Endodermal cell (in vitro differentiated cells): ENCODE data around the gene SLC35E2B. TPM values are rescaled to one million over a fixed set of nuclear protein-coding genes. Genes with fewer than 3 reads are reported as not detected.

Source experiments
- DNase-seq: peaks from one replicate; pipeline ENCODE4 v3.0.0-alpha.2; 2017
- H3K27ac ChIP-seq: 2 replicates; pipeline ENCODE4 v1.5.1; 2013; ENCODE audit warnings: mild to moderate bottlenecking, low read depth, low read length, moderate library complexity
- H3K27me3 ChIP-seq: 2 replicates; pipeline ENCODE4 v1.6.1; 2013; ENCODE audit warnings: mild to moderate bottlenecking, low read length, moderate library complexity; ENCODE audit not compliant: insufficient read depth, control insufficient read depth, poor library complexity, severe bottlenecking
- H3K36me3 ChIP-seq: 2 replicates; pipeline ENCODE4 v1.7.0; 2013; ENCODE audit warnings: mild to moderate bottlenecking, low read length, moderate library complexity; ENCODE audit not compliant: control insufficient read depth, insufficient read depth
- H3K4me1 ChIP-seq: one replicate; pipeline ENCODE4 v1.7.0; 2013; ENCODE audit warnings: low read length; ENCODE audit not compliant: control insufficient read depth, insufficient read depth
- H3K4me3 ChIP-seq: 2 replicates; pipeline ENCODE4 v1.5.1; 2013; ENCODE audit warnings: mild to moderate bottlenecking, low read length, moderate library complexity
- H3K9ac ChIP-seq: 2 replicates; pipeline ENCODE4 v1.6.1; 2013; ENCODE audit warnings: mild to moderate bottlenecking, low read length, moderate library complexity; ENCODE audit not compliant: poor library complexity, severe bottlenecking; ENCODE audit errors: extremely low read depth
- H3K9me3 ChIP-seq: 2 replicates; pipeline ENCODE4 v1.6.1; 2013; ENCODE audit warnings: mild to moderate bottlenecking, low read length, moderate library complexity; ENCODE audit not compliant: control insufficient read depth
- H3K27ac Mint-ChIP-seq: 2 replicates; pipeline ENCODE4 v1.8.0; 2020; ENCODE audit warnings: mixed read lengths
- H3K27me3 Mint-ChIP-seq: 2 replicates; pipeline ENCODE4 v1.8.0; 2021; ENCODE audit warnings: mild to moderate bottlenecking, mixed read lengths; ENCODE audit not compliant: insufficient read depth
- H3K36me3 Mint-ChIP-seq: 2 replicates; pipeline ENCODE4 v1.8.0; 2020; ENCODE audit warnings: low read depth, mixed read lengths
- H3K4me1 Mint-ChIP-seq: 2 replicates; pipeline ENCODE4 v1.8.0; 2020; ENCODE audit warnings: mixed read lengths
- H3K4me3 Mint-ChIP-seq: 2 replicates; pipeline ENCODE4 v1.8.0; 2020; ENCODE audit warnings: mild to moderate bottlenecking, moderate library complexity, mixed read lengths
- H3K9me3 Mint-ChIP-seq: 2 replicates; pipeline ENCODE4 v1.8.0; 2020; ENCODE audit warnings: mild to moderate bottlenecking, mixed read lengths
- WGBS, 2 experiments: methylation state at CpG; one replicate each; pipeline versions ENCODE4 v1.1.5 to v1.1.7; 2013; ENCODE audit warnings: missing lambda C conversion rate in 2 of 2, mixed read lengths in 1 of 2; ENCODE audit not compliant: insufficient coverage in 1 of 2, insufficient read length in 1 of 2; 5-methylcytosine and 5-hydroxymethylcytosine counted together
- total RNA-seq, 2 donors: library from RNA; stranded (reverse); fragmentation: NEBNext Ultra II Directional in 1 of 2; extraction: Animal tissue kit (Norgen Biotek cat#: 25700) in 1 of 2; gene quantifications; 2 replicates in 1 of 2; 3 replicates in 1 of 2; pipeline ENCODE4 v1.2.1, GENCODE V29; 2021
- TF ChIP-seq, protein P1 (sequence below): fragments of 200-600 bp; sonication (generic); conservative IDR thresholded peaks from 2 replicates; pipeline ENCODE4 v1.5.0; 2021; ENCODE audit warnings: antibody characterized with exemption, mild to moderate bottlenecking

SLC35E2B gene
- total RNA-seq, 2 donors from 2014 or later: 51.2 to 56.9 TPM

DNA sequence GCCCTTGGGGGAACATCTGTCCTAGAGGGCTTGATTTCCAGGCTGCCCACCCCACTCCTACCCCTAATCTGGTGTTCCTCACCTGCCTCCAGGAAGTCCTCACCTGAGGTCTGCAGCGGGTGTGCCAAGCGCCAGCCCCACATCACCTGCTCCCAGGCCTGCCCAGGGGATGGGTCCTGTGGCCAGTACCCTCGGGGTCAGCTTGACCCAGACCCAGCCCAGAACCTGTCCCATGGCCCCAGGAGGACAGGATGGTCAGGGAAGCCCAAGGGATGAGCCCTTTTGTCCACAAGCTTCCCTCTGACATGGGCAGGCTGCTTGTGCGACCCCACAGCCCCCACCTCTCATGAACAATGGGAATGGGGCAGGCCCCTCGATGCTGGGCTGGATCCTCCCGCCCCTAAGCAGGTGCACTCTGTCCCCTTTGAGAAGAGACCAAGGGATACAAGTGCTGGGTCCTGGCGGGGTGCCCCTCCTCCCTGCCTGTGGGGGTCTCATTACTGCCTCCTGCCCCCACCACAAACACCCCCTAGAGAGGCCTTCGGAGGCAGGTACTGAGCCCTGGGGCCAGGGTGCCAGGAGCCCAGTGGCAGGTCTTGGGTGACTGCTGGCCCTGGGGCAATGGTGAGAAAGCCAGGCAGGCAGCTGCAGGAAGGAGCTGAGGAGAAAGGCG lies 74.1 kb downstream of the SLC35E2B start:
- TF ChIP-seq, protein P1, sequence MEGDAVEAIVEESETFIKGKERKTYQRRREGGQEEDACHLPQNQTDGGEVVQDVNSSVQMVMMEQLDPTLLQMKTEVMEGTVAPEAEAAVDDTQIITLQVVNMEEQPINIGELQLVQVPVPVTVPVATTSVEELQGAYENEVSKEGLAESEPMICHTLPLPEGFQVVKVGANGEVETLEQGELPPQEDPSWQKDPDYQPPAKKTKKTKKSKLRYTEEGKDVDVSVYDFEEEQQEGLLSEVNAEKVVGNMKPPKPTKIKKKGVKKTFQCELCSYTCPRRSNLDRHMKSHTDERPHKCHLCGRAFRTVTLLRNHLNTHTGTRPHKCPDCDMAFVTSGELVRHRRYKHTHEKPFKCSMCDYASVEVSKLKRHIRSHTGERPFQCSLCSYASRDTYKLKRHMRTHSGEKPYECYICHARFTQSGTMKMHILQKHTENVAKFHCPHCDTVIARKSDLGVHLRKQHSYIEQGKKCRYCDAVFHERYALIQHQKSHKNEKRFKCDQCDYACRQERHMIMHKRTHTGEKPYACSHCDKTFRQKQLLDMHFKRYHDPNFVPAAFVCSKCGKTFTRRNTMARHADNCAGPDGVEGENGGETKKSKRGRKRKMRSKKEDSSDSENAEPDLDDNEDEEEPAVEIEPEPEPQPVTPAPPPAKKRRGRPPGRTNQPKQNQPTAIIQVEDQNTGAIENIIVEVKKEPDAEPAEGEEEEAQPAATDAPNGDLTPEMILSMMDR: no peak
- peaks cover 18% of the 10 kb centered on the region for H3K36me3 ChIP-seq
- no peak for DNase-seq
- Mint-ChIP-seq H3K4me3 (no peak overlapping the region), H3K9me3 (no peaks in the 10 kb centered on the region), H3K36me3 (peaks cover 10% of the 10 kb centered on the region), H3K4me1 (no peaks in the 10 kb centered on the region), H3K27me3 (no peaks in the 10 kb centered on the region), H3K27ac (no peak overlapping the region)
- no peak overlapping the region for H3K27ac ChIP-seq
- 90 to 93% methylated on average over 7 to 9 of the region's 9 CpGs for WGBS, 2 experiments
- H3K9me3 ChIP-seq: no peaks in the 10 kb centered on the region
- no peak overlapping the region for H3K4me3 ChIP-seq
- H3K9ac ChIP-seq: no peak overlapping the region
- no peaks in the 10 kb centered on the region for H3K27me3 ChIP-seq
- peaks cover 8% of the 10 kb centered on the region for H3K4me1 ChIP-seq

DNA sequence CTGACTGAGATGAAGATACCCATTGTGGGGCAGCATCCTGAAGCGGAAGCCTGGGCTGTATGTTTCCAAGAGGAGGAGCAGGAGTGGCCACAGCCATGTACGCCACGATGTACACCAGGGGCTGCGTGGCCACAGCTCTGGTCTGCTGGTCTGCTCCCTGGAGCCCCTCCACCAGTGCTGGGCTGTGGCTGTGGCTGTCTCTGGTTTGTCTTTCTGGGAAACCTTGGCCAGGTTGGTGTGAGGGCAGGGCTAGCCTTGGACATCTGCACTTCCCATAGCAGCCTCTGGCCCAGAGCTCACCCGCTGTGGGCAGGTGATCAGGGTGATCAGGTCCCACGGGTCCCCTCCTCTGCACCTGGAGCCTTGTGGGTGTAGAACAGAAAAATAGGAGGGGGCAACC lies 74.7 kb downstream of the SLC35E2B start:
- no peak overlapping the region for H3K4me3 ChIP-seq
- no peaks in the 10 kb centered on the region for H3K9me3 ChIP-seq
- H3K4me1 ChIP-seq: peaks cover 8% of the 10 kb centered on the region
- H3K27ac ChIP-seq: no peak overlapping the region
- Mint-ChIP-seq H3K9me3 (no peaks in the 10 kb centered on the region), H3K27me3 (no peaks in the 10 kb centered on the region), H3K27ac (no peak overlapping the region), H3K4me1 (no peaks in the 10 kb centered on the region), H3K4me3 (no peak overlapping the region), H3K36me3 (peaks cover 10% of the 10 kb centered on the region)
- H3K27me3 ChIP-seq: no peaks in the 10 kb centered on the region
- no peak overlapping the region for H3K9ac ChIP-seq
- 96% methylated on average over 4 to 6 of the region's 6 CpGs for WGBS, 2 experiments
- H3K36me3 ChIP-seq: peaks cover 18% of the 10 kb centered on the region
- TF ChIP-seq, protein P1: no peak
- no peak for DNase-seq

DNA sequence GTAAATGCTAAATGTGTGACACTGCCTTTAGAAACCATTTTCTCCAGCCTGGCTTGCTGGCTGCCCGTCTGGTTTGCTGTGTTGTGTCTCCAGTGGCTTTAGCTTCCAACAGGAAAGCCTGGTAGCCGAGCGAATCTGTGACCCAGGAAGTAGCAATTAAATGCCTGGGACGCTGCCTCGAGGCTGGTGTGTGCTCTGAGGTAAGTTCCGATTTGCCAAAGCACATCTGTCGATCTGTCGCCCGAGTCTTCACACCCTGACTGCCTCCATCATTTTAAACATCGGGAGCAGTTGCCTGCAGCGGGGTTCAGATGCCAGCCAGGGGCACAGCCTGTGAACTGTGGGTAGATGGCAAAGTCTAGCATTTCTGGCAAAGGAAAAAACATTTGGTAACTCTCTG lies 75.1 kb downstream of the SLC35E2B start:
- Mint-ChIP-seq H3K4me3 (peak overlapping the region; percentile 87), H3K36me3 (peaks cover 8% of the 10 kb centered on the region), H3K9me3 (no peaks in the 10 kb centered on the region), H3K27ac (no peak overlapping the region), H3K27me3 (no peaks in the 10 kb centered on the region), H3K4me1 (no peaks in the 10 kb centered on the region)
- no peaks in the 10 kb centered on the region for H3K9me3 ChIP-seq
- H3K36me3 ChIP-seq: peaks cover 18% of the 10 kb centered on the region
- no peak overlapping the region for H3K9ac ChIP-seq
- no peak overlapping the region for H3K4me3 ChIP-seq
- no peak overlapping the region for H3K27ac ChIP-seq
- TF ChIP-seq, protein P1: no peak
- WGBS, 2 experiments: 96% methylated on average over 7 to 11 of the region's 11 CpGs
- no peak for DNase-seq
- peaks cover 8% of the 10 kb centered on the region for H3K4me1 ChIP-seq
- H3K27me3 ChIP-seq: no peaks in the 10 kb centered on the region
